Non-pigmented ciliary epithelial cell (primary cell): ENCODE data around the gene OR13G1.
"Not testable (repeated sequence)": the region's sequence is repeated elsewhere in the genome, so short reads cannot be mapped to it uniquely, and the experiment has no call there.

Source experiments
- DNase-seq: peaks from one replicate; pipeline ENCODE4 v3.0.0-alpha.2; 2010; ENCODE audit warnings: low read depth

The OR13G1 gene

GRCh38 chr1:247679639-247680038 is at the start of gene OR13G1:
TSS of gene OR13G1 (minus strand) at chr1:247679739. CDS start at chr1:247673041, 6,698 bp downstream.
- DNase-seq, result no peak

- DNase-seq, result no peak
Observed at GRCh38 chr1:247721222-247721621, 41.7 kb upstream of the OR13G1 start.

GRCh38 chr1:247716546-247716945 is 37.0 kb upstream of the OR13G1 start, which contains the start of gene OR6F1:
TSS of gene OR6F1 (minus strand) at chr1:247716646. CDS start at chr1:247712755, 3,891 bp downstream.
- no peak for DNase-seq

- no peak for DNase-seq
Observed at GRCh38 chr1:247713753-247714152, 34.2 kb upstream of the OR13G1 start.

- not testable (repeated sequence) for DNase-seq
Observed at GRCh38 chr1:247710681-247711080, 31.1 kb upstream of the OR13G1 start.

GRCh38 chr1:247701338-247701737 is 21.8 kb upstream of the OR13G1 start:
- no peak for DNase-seq

- peak; percentile 3 for DNase-seq
Observed at GRCh38 chr1:247681288-247681897, 1.9 kb upstream of the OR13G1 start.

- DNase-seq, result no peak
Observed at GRCh38 chr1:247680171-247680570, 632 bp upstream of the OR13G1 start.

- DNase-seq, result no peak
Observed at GRCh38 chr1:247669225-247669624, 10.3 kb downstream of the OR13G1 start.

- DNase-seq, result no peak
Observed at GRCh38 chr1:247656221-247656875, 23.2 kb downstream of the OR13G1 start.

- DNase-seq, result no peak
Observed at GRCh38 chr1:247653040-247653439, 26.5 kb downstream of the OR13G1 start.

- DNase-seq, result no peak
Observed at GRCh38 chr1:247647864-247648263, 31.7 kb downstream of the OR13G1 start.

GRCh38 chr1:247646867-247647266 is 32.7 kb downstream of the OR13G1 start:
- DNase-seq, result no peak

- DNase-seq, result no peak
Observed at GRCh38 chr1:247642742-247643141, 36.8 kb downstream of the OR13G1 start.

GRCh38 chr1:247639381-247639981 is 40.1 kb downstream of the OR13G1 start:
- DNase-seq, result no peak

- DNase-seq, result no peak
Observed at GRCh38 chr1:247638781-247639180, 40.8 kb downstream of the OR13G1 start.

GRCh38 chr1:247638011-247638410 is 41.5 kb downstream of the OR13G1 start:
- DNase-seq, result no peak

- DNase-seq, result no peak
Observed at GRCh38 chr1:247627951-247628350, 51.6 kb downstream of the OR13G1 start.
